T-helper 1 cell (primary cell): ENCODE results near the gene ATP2B1.
"Not testable (repeated sequence)": the region's sequence is repeated elsewhere in the genome, so short reads cannot be mapped to it uniquely, and the experiment has no call there.

Experiments used
- DNase-seq, 5 donors: peaks; one replicate each; pipeline ENCODE4 v3.0.0-alpha.2; 2012 to 2020

Gene ATP2B1

GRCh38 chr12:89712706-89713105 lies 4.1 kb upstream of the ATP2B1 start:
- DNase-seq = no peak

GRCh38 chr12:89710873-89711750 lies 2.5 kb upstream of the ATP2B1 start:
- no peak for DNase-seq

- peak in 2 of 5 donors; percentile 3 to 6 for DNase-seq
Observed at GRCh38 chr12:89709995-89710872, 1.6 kb upstream of the ATP2B1 start.

DNA sequence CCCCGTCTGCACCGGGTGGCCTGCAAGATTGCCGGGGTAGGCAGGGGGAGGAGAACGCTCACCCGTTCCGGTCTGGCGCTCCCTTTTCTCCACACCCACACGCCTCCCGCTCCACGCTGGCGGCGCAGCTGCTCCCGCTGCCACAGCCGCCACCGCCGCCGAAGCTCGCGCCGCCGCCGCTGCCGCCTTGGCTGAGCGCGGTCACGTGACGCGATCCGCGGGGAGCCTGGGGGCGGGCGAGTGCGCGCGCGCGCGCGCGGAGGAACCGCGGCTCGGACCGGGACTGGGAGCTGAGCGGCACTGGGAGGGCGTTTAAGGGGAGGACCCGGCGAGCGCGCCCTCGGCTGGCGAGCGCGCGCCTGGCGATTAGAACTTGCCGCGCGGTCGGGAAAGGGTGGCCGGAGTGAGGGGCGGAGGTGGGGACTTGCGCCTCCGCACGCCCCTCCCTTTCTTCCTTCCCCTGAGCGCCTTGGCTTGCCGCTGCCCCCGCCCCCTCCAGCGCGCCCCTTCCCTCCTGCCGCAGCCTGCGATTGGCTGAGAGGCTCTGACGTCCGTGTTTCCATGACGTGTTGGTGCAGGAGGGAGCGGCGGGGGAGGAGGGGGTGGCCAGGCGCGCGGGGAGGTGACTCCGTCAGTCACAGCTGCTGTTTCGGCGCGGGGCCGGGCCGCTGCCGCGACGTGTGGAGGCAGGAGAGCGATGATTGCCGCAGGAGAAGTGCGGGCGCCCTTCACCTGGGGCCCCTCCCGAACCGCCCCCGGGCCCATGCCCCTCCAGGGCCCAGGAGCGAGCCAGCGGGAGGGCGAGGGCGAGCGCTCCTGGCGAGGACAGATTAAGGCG lies 738 bp upstream of the ATP2B1 start:
- peak; percentile 99 to 100 (median 99) for DNase-seq

GRCh38 chr12:89707703-89708564 lies 704 bp downstream of the ATP2B1 start:
- peak; percentile 4 to 41 (median 29) for DNase-seq

DNA sequence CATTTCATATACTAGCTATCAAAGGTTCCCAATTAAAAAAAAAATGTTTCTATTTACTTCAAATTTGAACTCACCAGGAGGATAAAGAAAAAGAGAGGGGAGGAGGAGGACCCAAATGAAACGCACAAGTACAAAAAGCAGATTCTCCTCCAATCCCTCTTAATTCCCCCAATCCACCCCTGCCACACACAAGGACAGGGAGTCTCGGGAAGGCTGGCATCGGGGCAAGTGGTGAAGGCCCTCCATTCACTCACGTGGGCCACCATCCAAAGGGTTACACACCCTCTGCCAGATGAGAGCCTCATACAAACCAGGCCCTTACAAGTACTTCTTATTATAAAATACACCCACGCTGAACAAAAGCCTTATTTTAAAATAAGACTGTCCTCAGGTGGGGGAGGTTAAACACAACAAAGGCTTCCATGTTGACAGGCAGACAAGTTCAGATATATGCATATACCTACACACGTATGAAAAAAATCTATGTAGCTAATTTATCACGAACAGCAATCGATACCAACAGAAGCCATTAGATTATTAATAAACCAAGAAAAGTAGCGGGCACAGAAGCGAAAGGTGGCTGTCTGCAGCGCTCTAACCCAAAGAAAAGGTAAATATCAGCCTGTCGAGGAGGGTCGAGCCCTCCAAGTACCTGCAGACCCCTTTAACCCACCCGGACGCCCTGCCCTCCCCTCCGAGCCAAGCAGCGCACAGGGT lies 1.5 kb downstream of the ATP2B1 start:
- DNase-seq = peak in 1 of 5 donors; percentile 4

GRCh38 chr12:89706551-89706950 lies 2.1 kb downstream of the ATP2B1 start:
- no peak for DNase-seq

- DNase-seq = no peak
Observed at GRCh38 chr12:89704457-89704856, 4.2 kb downstream of the ATP2B1 start.

DNA sequence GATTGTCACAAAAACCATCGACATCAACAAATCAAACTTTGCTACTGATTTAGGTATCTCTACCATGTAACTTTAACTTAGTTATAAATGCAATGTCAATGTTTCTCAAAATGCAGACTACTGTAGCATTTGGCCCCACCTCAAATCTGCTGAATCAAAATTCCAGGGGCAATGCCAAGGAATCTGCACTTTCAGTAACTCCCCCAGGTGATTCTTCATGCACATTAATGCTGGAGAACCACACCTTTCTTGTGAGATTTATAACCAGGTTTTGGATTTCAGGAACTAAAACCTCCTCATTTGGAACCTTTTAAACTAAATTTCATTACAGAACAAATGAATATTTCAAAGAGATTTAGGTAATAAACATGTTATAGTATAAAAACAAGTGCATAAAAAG lies 4.9 kb downstream of the ATP2B1 start:
- no peak for DNase-seq

DNA sequence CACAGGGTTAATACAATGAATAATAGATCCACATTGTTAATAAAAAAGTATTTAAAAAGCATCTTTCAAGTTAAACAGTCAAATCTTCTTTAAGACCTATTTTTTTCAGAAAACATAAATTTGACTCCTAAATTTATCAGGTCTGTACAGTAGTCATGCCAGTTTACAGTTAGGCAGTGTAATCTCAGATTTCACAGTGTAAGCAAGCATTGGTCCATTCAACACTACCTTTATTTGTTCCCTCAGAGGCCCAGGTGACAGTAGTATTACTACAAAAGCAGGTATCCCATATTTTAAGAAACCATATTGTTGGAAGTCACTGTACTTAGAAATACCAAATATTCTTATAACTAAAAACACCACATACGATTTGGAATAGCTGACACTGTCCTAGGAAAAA lies 6.1 kb downstream of the ATP2B1 start:
- DNase-seq = no peak

- DNase-seq = no peak
Observed at GRCh38 chr12:89701606-89702206, 6.9 kb downstream of the ATP2B1 start.

- DNase-seq = no peak
Observed at GRCh38 chr12:89700191-89700810, 8.3 kb downstream of the ATP2B1 start.

DNA sequence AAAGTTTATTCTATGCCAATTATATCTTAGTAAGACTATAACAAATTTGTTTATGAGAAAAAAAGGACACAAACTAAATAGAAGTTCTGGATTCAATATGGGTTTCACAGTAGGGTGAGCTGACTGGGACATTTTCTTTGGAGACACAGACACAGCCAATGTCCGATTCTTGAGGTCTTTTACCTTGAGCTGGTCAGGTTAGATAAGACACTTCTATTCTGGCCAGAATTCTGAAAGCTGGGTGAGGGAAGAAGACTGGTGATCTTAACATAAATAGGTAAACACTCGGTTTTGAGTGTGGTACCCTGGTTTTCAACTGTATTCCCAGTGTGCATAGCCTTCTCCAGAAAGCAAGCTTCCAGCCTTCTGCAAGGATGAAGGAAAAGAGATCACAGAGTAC lies 10.0 kb downstream of the ATP2B1 start:
- DNase-seq = no peak

DNA sequence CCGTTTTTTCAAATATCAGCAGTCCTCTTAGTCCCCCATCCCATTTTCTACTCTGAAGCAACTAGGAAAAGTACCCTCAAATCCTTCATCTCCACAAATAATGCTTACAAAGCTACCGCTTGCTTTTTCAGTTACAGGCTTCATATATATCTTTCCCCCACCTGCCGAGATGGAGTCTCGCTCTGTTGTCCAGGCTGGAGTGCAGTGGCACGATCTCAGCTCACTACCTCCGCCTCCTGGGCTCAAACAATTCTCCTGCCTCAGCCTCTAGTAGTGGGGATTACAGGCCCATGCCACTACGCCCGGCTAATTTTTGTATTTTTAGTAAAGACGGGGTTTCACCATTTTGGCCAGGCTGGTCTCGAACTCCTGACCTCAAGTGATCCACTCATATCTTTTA lies 10.9 kb downstream of the ATP2B1 start:
- DNase-seq = not testable (repeated sequence)

DNA sequence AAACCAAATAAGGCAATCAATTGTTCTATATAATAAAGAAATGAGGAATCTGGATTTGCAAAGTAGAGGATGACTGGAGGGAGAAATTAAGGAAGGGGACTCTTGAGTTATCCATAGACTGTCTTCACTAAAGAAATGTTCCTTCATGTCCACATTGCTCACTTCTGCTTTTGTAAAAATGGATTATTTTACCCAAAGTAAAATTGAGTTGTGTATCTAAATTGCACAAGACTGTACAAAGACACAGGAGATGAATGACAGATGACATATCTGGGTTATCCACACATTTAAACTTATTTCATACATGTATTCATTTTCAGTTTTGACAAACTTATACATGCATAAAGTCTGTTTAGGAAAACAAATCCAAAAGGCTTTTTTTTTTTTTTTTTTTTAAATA lies 11.3 kb downstream of the ATP2B1 start:
- DNase-seq = no peak

DNA sequence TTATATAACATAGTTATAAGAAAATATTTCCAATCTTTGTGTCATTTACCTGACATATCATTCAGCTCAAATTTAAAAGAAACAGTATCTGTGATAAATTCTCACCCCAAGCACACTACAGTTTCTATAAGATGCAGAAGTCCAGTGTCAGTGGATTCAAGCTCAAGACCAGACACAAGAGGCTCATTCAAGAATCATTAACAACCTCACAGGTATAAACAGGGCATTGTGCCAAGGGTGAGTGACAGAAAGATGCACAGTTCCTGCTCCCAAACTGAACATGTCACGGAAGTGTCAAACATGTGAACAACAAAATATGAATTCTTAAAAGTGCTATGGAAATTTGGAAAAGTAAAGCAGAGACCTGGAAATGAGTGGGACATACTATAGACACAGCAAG lies 12.8 kb downstream of the ATP2B1 start:
- DNase-seq = no peak

DNA sequence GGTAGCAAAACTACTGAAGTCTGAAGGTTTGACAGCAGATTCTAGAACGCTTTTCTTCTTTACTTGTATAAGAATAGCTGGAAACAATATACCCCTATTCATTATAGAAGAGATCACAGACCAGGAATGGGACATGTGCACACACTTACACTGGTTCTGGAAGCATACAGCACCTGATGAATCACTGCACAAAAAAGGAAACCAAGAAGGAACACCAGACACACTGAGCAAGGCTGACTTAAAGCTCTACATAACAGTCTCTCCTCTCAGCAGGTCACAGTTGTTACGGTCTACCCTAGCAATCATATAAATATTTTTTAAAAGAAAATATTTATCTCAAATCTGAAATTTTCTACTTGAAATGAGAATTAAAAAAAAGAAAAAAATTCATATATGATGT lies 13.5 kb downstream of the ATP2B1 start:
- DNase-seq = no peak

GRCh38 chr12:89694542-89694941 lies 14.1 kb downstream of the ATP2B1 start:
- no peak for DNase-seq

- DNase-seq = no peak
Observed at GRCh38 chr12:89693639-89694202, 14.9 kb downstream of the ATP2B1 start.

- no peak for DNase-seq
Observed at GRCh38 chr12:89692439-89692838, 16.2 kb downstream of the ATP2B1 start.
